Measurements from ENCODE around the gene B9D2.
"Not testable (repeated sequence)": the region's sequence is repeated elsewhere in the genome, so short reads cannot be mapped to it uniquely, and the experiment has no call there.

B9D2 gene

GRCh38 chr19:41363753-41364523 lies at the start of gene B9D2:
TSS of gene B9D2 (minus strand) at chr19:41364149. CDS start at chr19:41363519, 630 bp downstream.
- DNase-seq: peak; percentile 99

- DNase-seq: no peak
These were observed 49.0 kb upstream of the B9D2 start for GRCh38 chr19:41412953-41413352.

- DNase-seq: no peak
These were observed 48.0 kb upstream of the B9D2 start for GRCh38 chr19:41411968-41412265.

- DNase-seq: no peak
These were observed 47.4 kb upstream of the B9D2 start for GRCh38 chr19:41411100-41411967.

GRCh38 chr19:41410336-41411054 lies 46.5 kb upstream of the B9D2 start:
- DNase-seq: no peak

- peak; percentile 58 for DNase-seq
These were observed 45.3 kb upstream of the B9D2 start for GRCh38 chr19:41409288-41409687.

- DNase-seq: not testable (repeated sequence)
These were observed 44.9 kb upstream of the B9D2 start for GRCh38 chr19:41408846-41409245.

- DNase-seq: peak; percentile 37
These were observed 44.3 kb upstream of the B9D2 start for GRCh38 chr19:41408256-41408655.

GRCh38 chr19:41407271-41407670 lies 43.3 kb upstream of the B9D2 start:
- no peak for DNase-seq

- no peak for DNase-seq
These were observed 41.8 kb upstream of the B9D2 start for GRCh38 chr19:41405776-41406175.

GRCh38 chr19:41403181-41403970 lies 39.4 kb upstream of the B9D2 start:
- peak; percentile 15 for DNase-seq

GRCh38 chr19:41402010-41402409 lies 38.1 kb upstream of the B9D2 start:
- no peak for DNase-seq

GRCh38 chr19:41401483-41401882 lies 37.5 kb upstream of the B9D2 start:
- DNase-seq: no peak

- no peak for DNase-seq
These were observed 35.6 kb upstream of the B9D2 start for GRCh38 chr19:41399525-41399924.

- no peak for DNase-seq
These were observed 35.1 kb upstream of the B9D2 start for GRCh38 chr19:41399091-41399490.

- no peak for DNase-seq
These were observed 34.6 kb upstream of the B9D2 start for GRCh38 chr19:41398598-41398997.

GRCh38 chr19:41398050-41398418 lies 34.1 kb upstream of the B9D2 start:
- no peak for DNase-seq

- DNase-seq: peak; percentile 100
These were observed 33.4 kb upstream of the B9D2 start, which contains the start of the genes BCKDHA and EXOSC5 for GRCh38 chr19:41397086-41398049. TSS of gene BCKDHA (plus strand) at chr19:41397818. CDS start at chr19:41397828, 10 bp downstream. TSS of gene EXOSC5 (minus strand) at chr19:41397359. CDS start at chr19:41397328, 31 bp downstream.

- DNase-seq: no peak
These were observed 31.4 kb upstream of the B9D2 start for GRCh38 chr19:41395355-41395754.

GRCh38 chr19:41392775-41393174 lies 28.8 kb upstream of the B9D2 start:
- DNase-seq: no peak

GRCh38 chr19:41391618-41392017 lies 27.7 kb upstream of the B9D2 start:
- no peak for DNase-seq
